GM23338 (cell line): Measurements from ENCODE around the gene DGKH. TPM values are rescaled to one million over a fixed set of nuclear protein-coding genes. Genes with fewer than 3 reads are reported as not detected.

ENCODE experiments used
- ATAC-seq: fragments of 200-7000 bp; cut with Tn5 transposase; 3 replicates; pipeline ENCODE4 v1.9.1; 2020
- DNase-seq: peaks from one replicate; pipeline ENCODE4 v3.0.0-alpha.2; 2015; ENCODE audit warnings: low spot score
- H2AFZ ChIP-seq: fragments of 200-600 bp; sonication (generic); 2 replicates; pipeline ENCODE4 v1.8.0; 2016; ENCODE audit warnings: antibody characterized with exemption, mild to moderate bottlenecking, moderate library complexity
- H3F3A ChIP-seq: fragments of 200-600 bp; sonication (generic); replicated peaks from 2 replicates; pipeline ENCODE4 v1.8.0; 2017; ENCODE audit warnings: antibody characterized with exemption, mixed run types, low read depth
- H3K27ac ChIP-seq: fragments of 200-600 bp; sonication (generic); 2 replicates; pipeline ENCODE4 v1.6.1; 2016; ENCODE audit warnings: low read depth
- H3K27me3 ChIP-seq: fragments of 200-600 bp; sonication (generic); 2 replicates; pipeline ENCODE4 v1.8.0; 2016; ENCODE audit warnings: mild to moderate bottlenecking, mixed run types, moderate library complexity; ENCODE audit not compliant: insufficient read depth
- H3K36me3 ChIP-seq: fragments of 200-600 bp; sonication (generic); 2 replicates; pipeline ENCODE4 v1.8.0; 2016; ENCODE audit warnings: mild to moderate bottlenecking; ENCODE audit not compliant: insufficient read depth
- H3K4me1 ChIP-seq: fragments of 200-600 bp; sonication (generic); 2 replicates; pipeline ENCODE4 v1.8.0; 2016; ENCODE audit warnings: mild to moderate bottlenecking, moderate library complexity; ENCODE audit not compliant: insufficient read depth
- H3K4me2 ChIP-seq: fragments of 200-600 bp; sonication (generic); 2 replicates; pipeline ENCODE4 v1.7.1; 2017; ENCODE audit warnings: mixed run types
- H3K4me3 ChIP-seq: fragments of 200-600 bp; sonication (generic); 2 replicates; pipeline ENCODE4 v1.6.1; 2016; ENCODE audit warnings: mixed run types
- H3K79me2 ChIP-seq: fragments of 200-600 bp; sonication (generic); replicated peaks from 2 replicates; pipeline ENCODE4 v1.8.0; 2017; ENCODE audit warnings: mild to moderate bottlenecking; ENCODE audit not compliant: insufficient read depth
- H3K9me2 ChIP-seq: fragments of 200-600 bp; sonication (generic); 2 replicates; pipeline ENCODE4 v1.8.0; 2017; ENCODE audit not compliant: insufficient read depth
- H4K20me1 ChIP-seq: fragments of 200-600 bp; sonication (generic); replicated peaks from 2 replicates; pipeline ENCODE4 v1.8.0; 2017; ENCODE audit warnings: mild to moderate bottlenecking; ENCODE audit not compliant: insufficient read depth
- H3K27ac Mint-ChIP-seq: 2 replicates; pipeline ENCODE4 v1.8.0; 2020; ENCODE audit warnings: inconsistent platforms, mild to moderate bottlenecking, moderate library complexity, mixed read lengths
- H3K27me3 Mint-ChIP-seq: 3 replicates; pipeline ENCODE4 v1.8.0; 2022; ENCODE audit warnings: low read depth, mild to moderate bottlenecking, moderate library complexity, mixed read lengths, inconsistent platforms; ENCODE audit not compliant: insufficient read depth, poor library complexity
- H3K36me3 Mint-ChIP-seq: 3 replicates; pipeline ENCODE4 v1.8.0; 2021; ENCODE audit warnings: low read depth, mild to moderate bottlenecking, inconsistent platforms, moderate library complexity, mixed read lengths
- H3K4me1 Mint-ChIP-seq: 3 replicates; pipeline ENCODE4 v1.8.0; 2020; ENCODE audit warnings: mild to moderate bottlenecking, inconsistent platforms, mixed read lengths
- H3K4me3 Mint-ChIP-seq: 3 replicates; pipeline ENCODE4 v1.8.0; 2021; ENCODE audit warnings: moderate library complexity, mild to moderate bottlenecking, inconsistent platforms, mixed read lengths
- H3K9me3 Mint-ChIP-seq: 3 replicates; pipeline ENCODE4 v1.8.0; 2020; ENCODE audit warnings: moderate library complexity, mild to moderate bottlenecking, inconsistent platforms, mixed read lengths
- CREB1 ChIP-seq: fragments of 250-450 bp; sonication (Bioruptor Pico); IDR thresholded peaks from 2 replicates; pipeline ENCODE4 v1.5.0; 2020; ENCODE audit warnings: low read depth, mild to moderate bottlenecking, moderate library complexity
- EZH2 ChIP-seq: fragments of 200-600 bp; sonication (generic); IDR thresholded peaks from one replicate; pipeline ENCODE4 v1.8.0; 2017; ENCODE audit warnings: antibody characterized with exemption, mild to moderate bottlenecking, low read depth; ENCODE audit not compliant: unreplicated experiment
- EZH2phosphoT487 ChIP-seq: fragments of 200-600 bp; sonication (generic); IDR thresholded peaks from one replicate; pipeline ENCODE4 v1.8.1; 2018; ENCODE audit warnings: antibody characterized with exemption; ENCODE audit not compliant: unreplicated experiment
- NANOG ChIP-seq: IDR thresholded peaks from 2 replicates; pipeline ENCODE4 v1.6.1; 2016; ENCODE audit warnings: antibody characterized with exemption, borderline replicate concordance
- polyA plus RNA-seq: library from polyadenylated mRNA; unstranded; fragments of >200 nt; fragmentation: Nextera tagmentation; extraction: Ambion mirVana; gene quantifications from 2 replicates; pipeline ENCODE4 v1.2.1, GENCODE V29; 2016
- total RNA-seq: library from RNA; depleted of rRNA; stranded (reverse); fragments of >200 nt; shearing (Covaris generic); gene quantifications from 2 replicates; pipeline ENCODE4 v1.2.3, GENCODE V29; 2014
- TF ChIP-seq, protein P1 (sequence below): fragments of 250-450 bp; sonication (Bioruptor Pico); IDR thresholded peaks from 2 replicates; pipeline ENCODE4 v1.5.0; 2020; ENCODE audit warnings: mild to moderate bottlenecking, moderate library complexity
- TF ChIP-seq, protein P2 (sequence below), 2 experiments: fragments of 200-600 bp in 1 of 2; sonication (generic) in 1 of 2; conservative IDR thresholded peaks; 2 replicates each; pipeline versions ENCODE4 v1.5.1 to v1.6.1; 2016 to 2017; ENCODE audit warnings: antibody characterized with exemption in 2 of 2, low read depth in 2 of 2, mild to moderate bottlenecking in 2 of 2, moderate library complexity in 1 of 2

Gene DGKH
- total and polyA plus RNA-seq, 2 experiments from 2014 or later, result 2.1 to 7.5 TPM

GRCh38 chr13:42214446-42214845 lies 166.0 kb downstream of the DGKH start (continued):
- TF ChIP-seq, protein P1, sequence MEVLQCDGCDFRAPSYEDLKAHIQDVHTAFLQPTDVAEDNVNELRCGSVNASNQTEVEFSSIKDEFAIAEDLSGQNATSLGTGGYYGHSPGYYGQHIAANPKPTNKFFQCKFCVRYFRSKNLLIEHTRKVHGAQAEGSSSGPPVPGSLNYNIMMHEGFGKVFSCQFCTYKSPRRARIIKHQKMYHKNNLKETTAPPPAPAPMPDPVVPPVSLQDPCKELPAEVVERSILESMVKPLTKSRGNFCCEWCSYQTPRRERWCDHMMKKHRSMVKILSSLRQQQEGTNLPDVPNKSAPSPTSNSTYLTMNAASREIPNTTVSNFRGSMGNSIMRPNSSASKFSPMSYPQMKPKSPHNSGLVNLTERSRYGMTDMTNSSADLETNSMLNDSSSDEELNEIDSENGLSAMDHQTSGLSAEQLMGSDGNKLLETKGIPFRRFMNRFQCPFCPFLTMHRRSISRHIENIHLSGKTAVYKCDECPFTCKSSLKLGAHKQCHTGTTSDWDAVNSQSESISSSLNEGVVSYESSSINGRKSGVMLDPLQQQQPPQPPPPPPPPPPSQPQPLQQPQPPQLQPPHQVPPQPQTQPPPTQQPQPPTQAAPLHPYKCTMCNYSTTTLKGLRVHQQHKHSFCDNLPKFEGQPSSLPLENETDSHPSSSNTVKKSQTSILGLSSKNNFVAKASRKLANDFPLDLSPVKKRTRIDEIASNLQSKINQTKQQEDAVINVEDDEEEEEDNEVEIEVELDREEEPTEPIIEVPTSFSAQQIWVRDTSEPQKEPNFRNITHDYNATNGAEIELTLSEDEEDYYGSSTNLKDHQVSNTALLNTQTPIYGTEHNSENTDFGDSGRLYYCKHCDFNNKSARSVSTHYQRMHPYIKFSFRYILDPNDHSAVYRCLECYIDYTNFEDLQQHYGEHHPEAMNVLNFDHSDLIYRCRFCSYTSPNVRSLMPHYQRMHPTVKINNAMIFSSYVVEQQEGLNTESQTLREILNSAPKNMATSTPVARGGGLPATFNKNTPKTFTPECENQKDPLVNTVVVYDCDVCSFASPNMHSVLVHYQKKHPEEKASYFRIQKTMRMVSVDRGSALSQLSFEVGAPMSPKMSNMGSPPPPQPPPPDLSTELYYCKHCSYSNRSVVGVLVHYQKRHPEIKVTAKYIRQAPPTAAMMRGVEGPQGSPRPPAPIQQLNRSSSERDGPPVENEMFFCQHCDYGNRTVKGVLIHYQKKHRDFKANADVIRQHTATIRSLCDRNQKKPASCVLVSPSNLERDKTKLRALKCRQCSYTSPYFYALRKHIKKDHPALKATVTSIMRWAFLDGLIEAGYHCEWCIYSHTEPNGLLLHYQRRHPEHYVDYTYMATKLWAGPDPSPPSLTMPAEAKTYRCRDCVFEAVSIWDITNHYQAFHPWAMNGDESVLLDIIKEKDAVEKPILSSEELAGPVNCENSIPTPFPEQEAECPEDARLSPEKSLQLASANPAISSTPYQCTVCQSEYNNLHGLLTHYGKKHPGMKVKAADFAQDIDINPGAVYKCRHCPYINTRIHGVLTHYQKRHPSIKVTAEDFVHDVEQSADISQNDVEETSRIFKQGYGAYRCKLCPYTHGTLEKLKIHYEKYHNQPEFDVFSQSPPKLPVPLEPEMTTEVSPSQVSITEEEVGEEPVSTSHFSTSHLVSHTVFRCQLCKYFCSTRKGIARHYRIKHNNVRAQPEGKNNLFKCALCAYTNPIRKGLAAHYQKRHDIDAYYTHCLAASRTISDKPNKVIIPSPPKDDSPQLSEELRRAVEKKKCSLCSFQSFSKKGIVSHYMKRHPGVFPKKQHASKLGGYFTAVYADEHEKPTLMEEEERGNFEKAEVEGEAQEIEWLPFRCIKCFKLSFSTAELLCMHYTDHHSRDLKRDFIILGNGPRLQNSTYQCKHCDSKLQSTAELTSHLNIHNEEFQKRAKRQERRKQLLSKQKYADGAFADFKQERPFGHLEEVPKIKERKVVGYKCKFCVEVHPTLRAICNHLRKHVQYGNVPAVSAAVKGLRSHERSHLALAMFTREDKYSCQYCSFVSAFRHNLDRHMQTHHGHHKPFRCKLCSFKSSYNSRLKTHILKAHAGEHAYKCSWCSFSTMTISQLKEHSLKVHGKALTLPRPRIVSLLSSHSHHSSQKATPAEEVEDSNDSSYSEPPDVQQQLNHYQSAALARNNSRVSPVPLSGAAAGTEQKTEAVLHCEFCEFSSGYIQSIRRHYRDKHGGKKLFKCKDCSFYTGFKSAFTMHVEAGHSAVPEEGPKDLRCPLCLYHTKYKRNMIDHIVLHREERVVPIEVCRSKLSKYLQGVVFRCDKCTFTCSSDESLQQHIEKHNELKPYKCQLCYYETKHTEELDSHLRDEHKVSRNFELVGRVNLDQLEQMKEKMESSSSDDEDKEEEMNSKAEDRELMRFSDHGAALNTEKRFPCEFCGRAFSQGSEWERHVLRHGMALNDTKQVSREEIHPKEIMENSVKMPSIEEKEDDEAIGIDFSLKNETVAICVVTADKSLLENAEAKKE (CRISPR knock-in tag), result no peak
- TF ChIP-seq EZH2phosphoT487, result no peak
- TF ChIP-seq EZH2, result no peak
- TF ChIP-seq NANOG, result no peak

DNA sequence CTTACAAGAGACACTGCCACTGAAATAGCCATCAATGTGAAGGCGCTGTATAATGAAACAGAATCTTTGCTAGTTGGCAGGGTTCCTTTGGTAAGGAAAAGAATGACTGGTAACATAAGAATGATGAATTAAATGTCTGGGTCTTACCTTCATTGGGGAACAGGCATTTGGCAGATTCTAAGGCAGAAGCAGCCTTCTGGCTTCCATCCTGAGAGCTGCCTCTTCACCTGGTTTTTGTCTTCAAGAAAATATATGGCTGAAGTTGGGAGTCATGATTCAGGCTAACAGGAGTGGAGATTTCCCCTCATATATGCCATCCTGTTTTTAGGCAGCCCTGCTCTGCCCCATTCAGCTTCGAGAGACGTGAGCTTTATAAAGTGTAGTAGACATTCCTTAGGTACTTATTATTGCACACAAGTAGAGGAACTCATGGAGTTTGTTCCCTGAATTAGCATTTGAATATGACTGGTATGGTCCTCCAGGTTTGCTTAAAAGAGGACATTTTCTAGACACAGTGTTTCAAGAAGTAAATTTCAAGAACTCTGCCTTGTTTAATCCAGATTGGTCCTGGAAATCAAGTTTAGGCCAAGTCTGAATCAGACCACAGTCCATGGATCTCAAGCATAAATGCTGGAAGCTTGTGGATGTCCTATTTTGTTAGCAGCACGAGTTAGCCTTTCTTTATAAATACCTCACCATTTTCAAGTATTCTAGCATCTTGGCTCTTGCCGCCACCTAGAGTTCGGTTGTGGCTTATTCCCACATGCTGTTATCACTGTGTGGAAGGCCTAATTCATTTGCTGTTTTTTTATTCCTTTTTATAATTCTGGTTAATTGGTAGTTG lies 167.4 kb downstream of the DGKH start:
- TF ChIP-seq, protein P2, sequence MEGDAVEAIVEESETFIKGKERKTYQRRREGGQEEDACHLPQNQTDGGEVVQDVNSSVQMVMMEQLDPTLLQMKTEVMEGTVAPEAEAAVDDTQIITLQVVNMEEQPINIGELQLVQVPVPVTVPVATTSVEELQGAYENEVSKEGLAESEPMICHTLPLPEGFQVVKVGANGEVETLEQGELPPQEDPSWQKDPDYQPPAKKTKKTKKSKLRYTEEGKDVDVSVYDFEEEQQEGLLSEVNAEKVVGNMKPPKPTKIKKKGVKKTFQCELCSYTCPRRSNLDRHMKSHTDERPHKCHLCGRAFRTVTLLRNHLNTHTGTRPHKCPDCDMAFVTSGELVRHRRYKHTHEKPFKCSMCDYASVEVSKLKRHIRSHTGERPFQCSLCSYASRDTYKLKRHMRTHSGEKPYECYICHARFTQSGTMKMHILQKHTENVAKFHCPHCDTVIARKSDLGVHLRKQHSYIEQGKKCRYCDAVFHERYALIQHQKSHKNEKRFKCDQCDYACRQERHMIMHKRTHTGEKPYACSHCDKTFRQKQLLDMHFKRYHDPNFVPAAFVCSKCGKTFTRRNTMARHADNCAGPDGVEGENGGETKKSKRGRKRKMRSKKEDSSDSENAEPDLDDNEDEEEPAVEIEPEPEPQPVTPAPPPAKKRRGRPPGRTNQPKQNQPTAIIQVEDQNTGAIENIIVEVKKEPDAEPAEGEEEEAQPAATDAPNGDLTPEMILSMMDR (conservative IDR thresholded peaks at IDR 0.05; ENCODE audit: low read depth in 2 of 2), result peak; percentile 81 to 87
- no peak for TF ChIP-seq CREB1
- no peak for TF ChIP-seq EZH2
- no peak overlapping the region for H3K27ac ChIP-seq
- no peaks in the 10 kb centered on the region for H3F3A ChIP-seq
- Mint-ChIP-seq H3K27ac (peak overlapping the region; percentile 16), H3K4me1 (peaks cover 31% of the 10 kb centered on the region), H3K27me3 (no peaks in the 10 kb centered on the region), H3K36me3 (peaks cover 13% of the 10 kb centered on the region), H3K4me3 (no peak overlapping the region), H3K9me3 (peaks cover 3% of the 10 kb centered on the region; the same call in 1 of the 3 replicates)
- H3K4me1 ChIP-seq, result peaks cover 11% of the 10 kb centered on the region; the same call in 1 of the 2 replicates
- no peak overlapping the region for H2AFZ ChIP-seq
- H3K9me2 ChIP-seq, result no peaks in the 10 kb centered on the region
- no peak overlapping the region for H3K4me3 ChIP-seq
- no peak overlapping the region for H3K4me2 ChIP-seq
- no peaks in the 10 kb centered on the region for H4K20me1 ChIP-seq
- H3K27me3 ChIP-seq, result no peaks in the 10 kb centered on the region
- DNase-seq (peak; percentile 77), ATAC-seq (peak; percentile 91)
- H3K79me2 ChIP-seq, result no peaks in the 10 kb centered on the region
- H3K36me3 ChIP-seq, result no peaks in the 10 kb centered on the region
